ENCODE data around the gene CYSTM1.

- no peak for TF ChIP-seq POLR2AphosphoS5 (IDR thresholded peaks at IDR 0.05; ENCODE audit: low read depth, low read length)
- TF ChIP-seq TAF1 (IDR thresholded peaks at IDR 0.05; ENCODE audit: low read depth, low read length), result no peak
- TF ChIP-seq POLR2A (IDR thresholded peaks at IDR 0.05; ENCODE audit: low read depth, low read length), result no peak
- no peak for TF ChIP-seq PAX5 (IDR thresholded peaks at IDR 0.05; ENCODE audit: insufficient read depth, low read length, severe bottlenecking)
- no peak for TF ChIP-seq SPI1 (IDR thresholded peaks at IDR 0.05; ENCODE audit: low read depth, low read length)
- TF ChIP-seq POU2F2 (IDR thresholded peaks at IDR 0.05; ENCODE audit: low read depth, low read length), result no peak
These were observed 5.6 kb upstream of the CYSTM1 start for GRCh38 chr5:140169410-140169809.
